ENCODE results near the gene JMJD6.

JMJD6 gene

DNA sequence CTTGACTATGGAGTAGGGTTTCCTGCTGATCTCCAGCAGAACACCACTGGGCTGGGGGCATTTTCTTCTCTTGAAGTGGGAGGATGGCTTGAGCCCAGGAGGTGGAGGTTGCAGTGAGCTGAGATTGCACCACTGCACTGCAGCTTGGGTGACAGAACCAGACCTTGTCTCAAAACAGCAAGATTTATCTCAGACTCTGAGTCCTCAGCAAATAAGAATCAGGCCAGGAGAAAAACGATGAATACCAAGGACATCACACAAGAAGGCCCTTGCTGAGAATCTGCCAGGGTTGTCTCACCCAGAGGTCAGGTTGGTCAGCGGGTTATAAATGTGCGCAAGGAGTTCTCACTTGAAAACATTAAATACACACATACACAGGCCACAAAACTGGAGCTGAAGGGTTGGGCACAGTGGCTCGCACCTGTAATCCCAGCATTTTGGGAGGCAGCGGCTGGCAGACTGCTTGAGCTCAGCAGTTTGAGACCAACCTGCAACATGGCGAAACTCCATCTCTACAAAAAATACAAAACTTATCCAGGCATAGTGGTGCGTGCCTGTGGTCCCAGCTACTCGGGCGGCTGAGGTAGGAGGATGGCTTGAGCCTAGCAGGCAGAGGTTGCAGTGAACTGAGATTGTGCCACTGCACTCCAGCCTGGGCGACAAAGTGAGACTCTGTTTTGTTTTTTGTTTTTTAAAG is 23.3 kb downstream of the JMJD6 start:
- H3K4me3 ChIP-seq (ENCODE audit: low read depth, low read length, poor library complexity, severe bottlenecking) = no peak overlapping the region
- no peak overlapping the region for H2AFZ ChIP-seq (ENCODE audit: low read length)
- no peaks in the 10 kb centered on the region for H3K36me3 ChIP-seq (ENCODE audit: insufficient read depth, low read length)

DNA sequence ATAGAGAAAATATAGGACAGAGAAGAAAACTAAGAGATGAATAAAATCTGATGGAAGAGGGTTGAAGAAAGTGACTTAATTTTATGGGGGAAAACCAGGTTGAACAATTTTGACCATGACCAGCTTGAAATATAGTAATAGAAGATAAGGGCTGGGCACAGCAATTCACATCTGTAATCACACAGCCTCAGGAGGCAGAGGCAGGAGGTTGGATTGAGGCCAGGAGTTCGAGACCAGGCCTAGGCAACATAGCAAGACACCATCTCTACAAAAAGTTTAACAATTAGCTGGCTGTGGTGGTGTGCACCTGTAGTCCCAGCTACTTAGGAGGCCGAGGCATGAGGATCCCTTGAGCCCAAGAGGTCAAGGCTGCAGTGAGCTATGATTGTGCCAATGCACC is 24.3 kb downstream of the JMJD6 start:
- Histone ChIP-seq H3K9me3 (ENCODE audit: low read length) (no peaks in the 10 kb centered on the region), H3K27me3 (ENCODE audit: insufficient read depth, low read length) (peaks cover 3% of the 10 kb centered on the region; the same call in 1 of the 2 replicates), H3K4me2 (ENCODE audit: low read length) (no peak overlapping the region), H3K4me3 (ENCODE audit: low read depth, low read length, poor library complexity, severe bottlenecking) (no peak overlapping the region), H3K9ac (ENCODE audit: low read length) (no peak overlapping the region), H3K27ac (ENCODE audit: low read depth, low read length, poor library complexity, severe bottlenecking) (no peak overlapping the region), H3K4me1 (ENCODE audit: insufficient read depth, low read length, severe bottlenecking) (peaks cover 4% of the 10 kb centered on the region), H3K79me2 (ENCODE audit: insufficient read depth, low read length) (no peaks in the 10 kb centered on the region), H3K36me3 (ENCODE audit: insufficient read depth, low read length) (no peaks in the 10 kb centered on the region), H3K9me2 (ENCODE audit: low read depth, low read length) (no peaks in the 10 kb centered on the region), H2AFZ (ENCODE audit: low read length) (no peak overlapping the region), H4K20me1 (ENCODE audit: insufficient read depth, low read length) (no peaks in the 10 kb centered on the region), H3F3A (ENCODE audit: insufficient read depth, low read length) (no peaks in the 10 kb centered on the region)
- TF ChIP-seq EZH2 (IDR thresholded peaks at IDR 0.05; ENCODE audit: borderline replicate concordance, low read length) = no peak
- TF ChIP-seq CTCF (IDR thresholded peaks at IDR 0.05; ENCODE audit: low read length) = no peak

More for the DNA sequence above, 23.3 kb downstream of the JMJD6 start:
- Histone ChIP-seq H3K9me3 (ENCODE audit: low read length) (no peaks in the 10 kb centered on the region), H4K20me1 (ENCODE audit: insufficient read depth, low read length) (no peaks in the 10 kb centered on the region), H3K4me1 (ENCODE audit: insufficient read depth, low read length, severe bottlenecking) (peaks cover 4% of the 10 kb centered on the region), H3K4me2 (ENCODE audit: low read length) (no peak overlapping the region), H3K27me3 (ENCODE audit: insufficient read depth, low read length) (peaks cover 3% of the 10 kb centered on the region; the same call in 1 of the 2 replicates), H3K9me2 (ENCODE audit: low read depth, low read length) (no peaks in the 10 kb centered on the region), H3K9ac (ENCODE audit: low read length) (no peak overlapping the region), H3K27ac (ENCODE audit: low read depth, low read length, poor library complexity, severe bottlenecking) (no peak overlapping the region), H3F3A (ENCODE audit: insufficient read depth, low read length) (no peaks in the 10 kb centered on the region), H3K79me2 (ENCODE audit: insufficient read depth, low read length) (no peaks in the 10 kb centered on the region)
- TF ChIP-seq EZH2 (IDR thresholded peaks at IDR 0.05; ENCODE audit: borderline replicate concordance, low read length) (no peak), CTCF (IDR thresholded peaks at IDR 0.05; ENCODE audit: low read length) (no peak)

- peaks cover 4% of the 10 kb centered on the region for H3K4me1 ChIP-seq (ENCODE audit: insufficient read depth, low read length, severe bottlenecking)
- no peak overlapping the region for H3K9ac ChIP-seq (ENCODE audit: low read length)
- no peaks in the 10 kb centered on the region for H3F3A ChIP-seq (ENCODE audit: insufficient read depth, low read length)
- no peak overlapping the region for H2AFZ ChIP-seq (ENCODE audit: low read length)
- H3K36me3 ChIP-seq (ENCODE audit: insufficient read depth, low read length) = no peaks in the 10 kb centered on the region
- H4K20me1 ChIP-seq (ENCODE audit: insufficient read depth, low read length) = no peaks in the 10 kb centered on the region
- no peaks in the 10 kb centered on the region for H3K9me2 ChIP-seq (ENCODE audit: low read depth, low read length)
- no peaks in the 10 kb centered on the region for H3K9me3 ChIP-seq (ENCODE audit: low read length)
- no peaks in the 10 kb centered on the region for H3K79me2 ChIP-seq (ENCODE audit: insufficient read depth, low read length)
- no peak overlapping the region for H3K4me2 ChIP-seq (ENCODE audit: low read length)
- H3K27ac ChIP-seq (ENCODE audit: low read depth, low read length, poor library complexity, severe bottlenecking) = no peak overlapping the region
- H3K27me3 ChIP-seq (ENCODE audit: insufficient read depth, low read length) = peaks cover 3% of the 10 kb centered on the region; the same call in 1 of the 2 replicates
- no peak overlapping the region for H3K4me3 ChIP-seq (ENCODE audit: low read depth, low read length, poor library complexity, severe bottlenecking)
- no peak for TF ChIP-seq EZH2 (IDR thresholded peaks at IDR 0.05; ENCODE audit: borderline replicate concordance, low read length)
- no peak for TF ChIP-seq CTCF (IDR thresholded peaks at IDR 0.05; ENCODE audit: low read length)
Observed at GRCh38 chr17:76701471-76701967, 24.9 kb downstream of the JMJD6 start.
